Ovary (tissue), 3 donors: Measurements from ENCODE around the gene BTBD17.

Experiments
- CTCF ChIP-seq, 3 donors: fragments of 450-650 bp in 2 of 3; fragments of 200-600 bp in 1 of 3; IDR thresholded peaks; one replicate each; pipeline versions ENCODE4 v1.5.1 to v1.8.0; 2016 to 2022; ENCODE audit warnings: antibody characterized with exemption in 3 of 3, mild to moderate bottlenecking in 1 of 3
- EP300 ChIP-seq: sonication (generic); formaldehyde crosslinking; IDR thresholded peaks from one replicate; pipeline ENCODE4 v1.6.1; 2017; ENCODE audit warnings: antibody characterized with exemption
- donor health status: DM: no; HTN: no; CAD: no.

DNA sequence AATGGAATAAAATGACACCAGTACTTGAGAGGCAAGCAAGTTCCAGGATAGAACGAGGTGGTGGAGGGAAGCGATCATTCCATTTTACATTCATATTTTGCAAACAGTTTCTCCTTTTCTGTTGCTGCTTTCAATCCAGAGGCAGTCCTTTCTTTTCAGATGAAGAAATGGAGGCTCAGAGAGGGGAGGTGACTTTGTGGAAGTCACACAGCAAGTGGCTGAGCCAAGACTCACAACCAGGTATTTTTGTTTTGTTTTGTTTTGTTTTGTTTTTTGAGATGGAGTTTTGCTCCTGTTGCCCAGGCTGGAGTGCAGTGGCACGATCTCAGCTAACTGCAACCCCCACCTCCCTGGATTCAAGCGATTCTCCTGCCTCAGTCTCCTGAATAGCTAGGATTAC is 34.9 kb upstream of the BTBD17 start:
- TF ChIP-seq CTCF (IDR thresholded peaks at IDR 0.05) (no peak), EP300 (no peak)
